GDM1 (cell line): ENCODE data around the gene MRPL11.
"Not testable (repeated sequence)": the region's sequence is repeated elsewhere in the genome, so short reads cannot be mapped to it uniquely, and the experiment has no call there.

Experiments
- DNase-seq: peaks from one replicate; lab custom pipeline; 2025; lab: John Stamatoyannopoulos, UW

Gene MRPL11

GRCh38 chr11:66467034-66467659, 28.5 kb upstream of the MRPL11 start:
- no peak for DNase-seq

GRCh38 chr11:66466225-66467033, 27.8 kb upstream of the MRPL11 start, which contains the start of gene PELI3:
Gene PELI3, plus strand, starts transcription at chr11:66466905. Its CDS starts 1,224 bp downstream, at chr11:66468129.
- peak; percentile 86 for DNase-seq

DNA sequence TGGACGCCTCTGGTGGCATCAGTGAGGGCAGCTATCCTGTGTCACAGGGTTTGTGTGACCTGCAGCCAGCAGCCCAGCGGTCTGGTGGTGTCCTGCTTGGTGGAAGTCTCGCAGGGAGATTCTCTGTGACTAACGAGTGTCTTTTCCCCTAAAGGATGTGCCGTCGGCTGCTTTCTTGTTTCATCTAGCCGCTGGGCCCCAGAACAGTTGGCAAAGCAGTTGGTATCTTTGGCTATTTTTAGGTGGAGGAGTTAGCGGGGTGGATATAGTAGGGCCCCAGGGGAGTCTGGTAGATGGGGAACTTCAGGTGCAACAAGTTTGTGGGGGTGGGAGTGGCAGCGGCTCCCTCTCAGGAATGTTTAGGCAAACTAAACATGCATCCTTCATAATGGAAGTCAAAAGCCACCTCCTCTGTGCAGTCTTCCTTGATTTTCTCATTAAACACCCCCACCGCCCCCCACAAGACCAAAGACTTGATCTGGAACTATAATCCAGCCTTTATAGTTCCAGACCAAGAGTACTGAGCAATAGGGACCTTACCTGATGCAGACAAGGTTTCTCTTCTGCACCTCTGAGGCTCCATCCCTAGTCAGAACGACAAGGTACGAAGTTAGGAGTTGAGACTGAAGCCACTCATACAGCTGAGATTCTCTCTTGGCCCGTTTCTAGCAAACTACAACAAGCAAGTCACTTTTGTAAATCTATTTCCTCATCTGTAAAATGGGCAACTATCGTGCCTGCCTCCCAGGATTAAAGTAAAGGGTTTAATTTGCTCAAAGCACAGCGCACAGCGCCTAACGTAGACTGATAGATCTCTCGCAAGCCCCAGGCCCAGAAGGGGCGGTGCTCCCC, 27.0 kb upstream of the MRPL11 start:
- no peak for DNase-seq

DNA sequence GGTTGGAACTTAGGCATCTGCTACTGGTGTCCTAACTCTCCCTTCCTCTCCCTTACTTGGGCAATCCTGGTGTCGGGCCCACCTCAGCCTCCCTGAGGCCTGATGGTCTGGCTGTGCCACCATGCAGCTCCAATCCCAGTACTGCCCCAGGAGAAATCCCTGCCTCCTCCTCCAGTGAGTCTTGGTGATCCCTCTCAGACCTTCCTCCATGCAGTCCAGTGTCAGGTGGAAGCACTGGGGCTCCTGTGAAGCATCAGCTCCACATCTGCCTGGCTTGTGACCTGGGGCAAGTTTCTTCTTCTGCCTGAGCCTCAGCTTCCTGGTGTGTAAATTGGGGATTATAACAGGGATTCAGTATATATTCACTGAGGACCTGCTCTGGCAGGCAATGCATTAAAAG, 26.3 kb upstream of the MRPL11 start:
- no peak for DNase-seq

DNA sequence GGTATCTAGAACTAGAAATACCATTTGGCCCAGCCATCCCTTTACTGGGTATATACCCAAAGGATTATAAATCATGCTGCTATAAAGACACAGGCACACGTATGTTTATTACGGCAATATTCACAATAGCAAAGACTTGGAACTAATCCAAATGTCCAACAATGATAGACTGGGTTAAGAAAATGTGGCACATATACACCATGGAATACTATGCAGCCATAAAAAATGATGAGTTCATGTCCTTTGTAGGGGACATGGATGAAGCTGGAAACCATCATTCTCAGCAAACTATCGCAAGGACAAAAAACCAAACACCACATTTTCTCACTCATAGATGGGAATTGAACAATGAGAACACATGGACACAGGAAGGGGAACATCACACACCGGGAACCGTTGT, 25.5 kb upstream of the MRPL11 start:
- not testable (repeated sequence) for DNase-seq

- no peak for DNase-seq
These were observed 24.3 kb upstream of the MRPL11 start for GRCh38 chr11:66462911-66463310.

GRCh38 chr11:66462010-66462409, 23.4 kb upstream of the MRPL11 start:
- no peak for DNase-seq

DNA sequence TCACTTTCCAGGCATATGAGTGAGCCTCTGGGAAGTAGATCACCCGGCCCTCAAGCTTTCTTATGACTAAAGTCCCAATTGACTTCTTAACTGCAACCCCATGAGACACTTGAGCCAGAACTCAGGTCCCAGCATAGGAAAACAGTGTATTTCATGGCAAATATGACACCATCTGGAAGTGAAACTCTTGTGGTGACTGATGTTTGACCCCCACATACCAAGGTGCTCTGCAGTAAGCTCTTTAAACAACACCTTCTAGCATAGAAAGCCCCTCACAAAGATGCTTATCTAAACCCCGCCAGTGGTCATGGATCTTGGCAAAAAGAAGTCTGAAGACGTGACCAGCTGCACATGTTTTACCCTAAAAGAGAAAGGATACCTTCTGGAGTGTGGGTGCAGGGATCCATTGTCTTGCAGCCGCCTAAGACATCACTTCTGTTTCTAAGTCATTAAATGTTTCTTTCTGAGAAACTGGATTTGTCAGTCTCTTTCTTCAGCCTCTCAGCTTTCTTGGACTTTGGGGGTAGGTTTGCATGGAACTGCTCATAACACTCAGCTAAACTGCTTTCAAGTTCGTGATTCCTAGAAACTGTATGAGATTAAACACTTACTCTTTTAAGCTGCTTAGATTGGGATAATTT, 20.6 kb upstream of the MRPL11 start:
- DNase-seq = no peak

GRCh38 chr11:66457826-66458225, 19.2 kb upstream of the MRPL11 start:
- no peak for DNase-seq

DNA sequence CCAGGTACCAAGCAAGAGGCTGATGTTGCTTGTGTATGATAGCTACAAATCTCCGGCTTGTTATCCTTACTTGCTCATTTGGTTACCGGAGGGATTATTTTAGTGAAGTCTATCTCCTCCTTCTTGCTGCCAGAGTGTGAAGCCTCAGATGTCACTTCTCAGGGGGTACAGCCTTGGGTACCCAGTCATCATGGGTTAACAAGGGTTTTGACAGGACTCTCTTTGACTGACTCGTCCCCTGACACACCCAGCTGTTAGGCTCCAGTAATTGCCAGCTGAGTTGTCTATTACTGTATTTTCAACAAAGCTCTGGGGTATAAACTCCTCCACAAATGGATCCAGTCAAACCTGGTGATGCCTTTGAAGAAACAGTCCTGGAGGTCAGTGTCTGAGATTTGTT, 16.2 kb upstream of the MRPL11 start:
- DNase-seq = no peak

- DNase-seq = no peak
These were observed 15.6 kb upstream of the MRPL11 start for GRCh38 chr11:66454247-66454646.

DNA sequence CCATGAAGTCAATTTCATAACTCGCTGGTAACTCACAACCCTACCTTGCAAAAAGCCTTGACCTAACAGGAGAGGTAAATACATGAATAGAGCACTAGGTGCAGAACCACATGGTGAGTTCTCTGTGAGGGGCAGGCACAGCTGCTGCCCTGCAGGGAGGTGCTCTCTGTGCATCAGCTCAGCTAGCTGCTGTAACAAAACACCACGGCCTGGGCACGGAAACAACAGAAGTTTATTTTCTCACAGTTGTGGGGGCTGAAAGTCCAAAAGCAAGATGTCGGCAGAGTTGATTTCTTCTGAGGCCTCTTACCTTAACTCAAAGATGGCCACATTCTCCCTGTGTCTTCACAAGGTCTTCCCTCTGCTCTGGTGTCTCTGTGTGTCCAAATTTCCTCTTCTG, 13.0 kb upstream of the MRPL11 start:
- no peak for DNase-seq

- no peak for DNase-seq
These were observed 11.9 kb upstream of the MRPL11 start for GRCh38 chr11:66450560-66450959.

DNA sequence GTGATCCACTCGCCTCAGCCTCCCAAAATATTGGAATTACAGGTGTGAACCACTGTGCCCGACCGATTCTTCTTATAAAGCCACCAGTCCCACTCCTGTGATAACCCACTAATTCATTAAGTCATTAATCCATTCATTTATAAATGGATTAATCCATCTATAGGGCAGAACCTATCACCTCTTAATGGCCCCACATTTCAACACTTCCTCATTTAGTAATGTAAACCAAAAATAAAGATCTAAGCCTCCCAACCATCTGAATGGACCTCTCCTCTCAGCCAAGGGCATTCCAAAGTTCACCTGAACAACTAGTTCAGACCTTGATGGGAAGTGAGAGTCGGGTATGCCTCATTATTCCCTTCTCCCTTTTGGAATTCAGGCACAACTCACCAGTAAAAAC, 9.9 kb upstream of the MRPL11 start:
- DNase-seq = no peak

DNA sequence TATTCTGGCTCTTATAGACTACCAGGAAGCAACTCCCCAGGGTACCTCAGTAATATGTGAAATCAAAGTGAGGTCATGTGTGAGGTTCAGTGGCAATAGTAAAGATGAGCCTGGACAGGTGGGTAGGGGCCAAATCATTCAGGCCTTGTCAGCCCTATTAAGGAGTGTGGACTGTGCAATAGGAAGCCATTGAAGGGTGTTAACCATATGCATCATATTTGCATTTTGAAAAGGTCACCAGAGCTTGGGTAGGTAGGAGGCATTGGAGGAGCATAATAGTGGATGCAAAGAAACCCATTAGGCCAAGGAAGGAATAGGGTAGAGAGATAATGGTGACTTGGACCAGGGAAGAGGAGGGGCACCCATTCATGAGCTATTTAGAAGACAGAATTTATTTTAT, 8.4 kb upstream of the MRPL11 start:
- DNase-seq = no peak

- DNase-seq = no peak
These were observed 5.0 kb upstream of the MRPL11 start for GRCh38 chr11:66443602-66444001.

GRCh38 chr11:66440940-66441282, 2.3 kb upstream of the MRPL11 start:
- not testable (repeated sequence) for DNase-seq

DNA sequence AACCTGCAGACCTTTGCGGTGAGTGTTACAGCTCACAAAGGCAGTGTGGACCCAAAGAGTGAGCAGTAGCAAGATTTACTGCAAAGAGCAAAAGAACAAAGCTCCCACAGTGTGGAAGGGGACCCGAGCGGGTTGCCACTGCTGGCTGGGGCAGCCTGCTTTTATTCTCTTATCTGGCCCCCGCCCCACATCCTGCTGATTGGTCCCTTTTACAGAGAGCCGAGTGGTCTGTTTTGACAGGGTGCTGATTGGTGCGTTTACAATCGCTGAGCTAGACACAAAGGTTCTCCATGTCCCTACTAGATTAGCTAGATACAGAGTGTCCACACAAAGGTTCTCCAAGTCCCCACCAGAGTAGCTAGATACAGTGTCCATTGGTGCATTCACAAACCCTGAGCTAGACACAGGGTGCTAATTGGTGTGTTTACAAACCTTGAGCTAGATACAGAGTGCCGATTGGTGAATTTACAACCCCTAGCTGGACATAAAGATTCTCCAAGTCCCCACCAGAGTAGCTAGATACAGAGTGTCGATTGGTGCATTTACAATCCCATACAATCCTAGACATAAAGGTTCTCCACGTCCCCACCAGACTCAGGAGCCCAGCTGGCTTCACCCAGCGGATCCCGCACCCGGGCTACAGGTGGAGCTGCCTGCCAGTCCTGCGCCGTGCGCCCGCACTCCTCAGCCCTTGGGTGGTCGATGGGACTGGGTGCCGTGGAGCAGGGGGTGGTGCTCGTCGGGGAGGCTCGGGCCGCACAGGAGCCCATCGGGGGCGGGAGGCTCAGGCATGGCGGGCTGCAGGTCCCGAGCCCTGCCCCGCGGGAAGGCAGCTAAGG, 1.7 kb upstream of the MRPL11 start:
- not testable (repeated sequence) for DNase-seq

DNA sequence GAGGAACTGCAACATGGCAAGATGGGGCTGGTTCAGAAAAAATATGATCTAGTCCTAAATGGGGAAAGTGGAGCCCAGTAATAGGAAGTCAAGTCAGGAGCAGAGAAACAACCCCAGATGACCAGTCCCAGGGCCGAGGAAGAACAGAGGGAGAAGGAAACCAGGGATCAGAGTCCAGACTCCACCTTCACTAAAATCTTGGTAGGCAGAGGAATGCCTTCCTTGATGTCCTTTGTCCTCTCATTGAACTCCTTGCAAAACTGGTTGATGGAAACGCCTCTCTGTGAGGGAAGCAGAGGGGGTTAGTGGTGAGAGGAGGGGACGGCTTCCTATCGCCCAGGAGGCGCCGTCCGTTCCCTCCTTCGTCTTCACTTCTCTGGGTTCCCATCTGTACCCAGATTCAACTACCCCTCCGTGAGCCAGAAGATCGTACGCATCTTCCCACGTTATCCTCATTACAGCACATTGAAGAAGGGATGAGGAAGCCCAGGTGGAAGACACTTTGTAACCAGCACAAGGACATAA, 607 bp downstream of the MRPL11 start:
- DNase-seq = no peak

DNA sequence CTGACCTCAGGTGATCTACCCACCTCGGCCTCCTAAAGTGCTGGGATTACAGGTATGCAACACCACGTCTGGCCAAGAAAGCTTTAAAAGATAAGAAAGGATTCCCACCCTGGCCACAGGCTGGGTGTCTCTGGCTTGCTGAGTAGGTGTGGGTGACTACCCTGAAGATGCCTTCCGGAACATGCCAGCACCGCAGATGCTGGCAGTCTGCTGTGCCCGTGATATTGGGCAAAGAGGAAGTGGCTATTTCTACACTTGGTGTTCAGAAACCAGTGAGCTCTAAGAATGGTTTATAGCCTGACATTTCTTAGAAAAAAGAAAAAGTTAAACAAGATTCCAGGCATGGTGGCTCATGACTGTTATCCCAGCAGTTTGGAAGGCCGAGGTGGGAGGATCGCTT, 6.1 kb downstream of the MRPL11 start:
- no peak for DNase-seq

GRCh38 chr11:66431871-66432329, 6.7 kb downstream of the MRPL11 start:
- DNase-seq = not testable (repeated sequence)
